Measurements from ENCODE around the gene FBXW5. TPM values are rescaled to one million over a fixed set of nuclear protein-coding genes. Genes with fewer than 3 reads are reported as not detected.

Gene FBXW5
- total RNA-seq, 2 donors from 2014 or later: 162 to 174 TPM

- peaks cover 4% of the 10 kb centered on the region for H3K4me1 ChIP-seq
- no peak overlapping the region for H3K27ac ChIP-seq
- H3K4me3 ChIP-seq: no peak overlapping the region
- no peak overlapping the region for H3K9ac ChIP-seq (ENCODE audit: low read depth in 2 of 2, low read length in 2 of 2)
- no peaks in the 10 kb centered on the region for H3K9me3 ChIP-seq
- no peaks in the 10 kb centered on the region for H3K36me3 ChIP-seq
- intact Hi-C loops (cut with DNase I): no loop called here
- TF ChIP-seq CTCF (IDR thresholded peaks at IDR 0.05): no peak
- DNase-seq: no peak
- H3K27me3 ChIP-seq: peaks cover 23% of the 10 kb centered on the region
These were observed 44.3 kb upstream of the FBXW5 start for GRCh38 chr9:136988872-136989271.

- Histone ChIP-seq H3K36me3 (no peaks in the 10 kb centered on the region), H3K4me1 (no peaks in the 10 kb centered on the region), H3K27ac (no peak overlapping the region), H3K4me3 (no peak overlapping the region), H3K9ac (ENCODE audit: low read depth in 2 of 2, low read length in 2 of 2) (no peak overlapping the region), H3K27me3 (peaks cover 25% of the 10 kb centered on the region), H3K9me3 (no peaks in the 10 kb centered on the region)
- DNase-seq: no peak
- intact Hi-C loops (cut with DNase I): no loop called here
- no peak for TF ChIP-seq CTCF (IDR thresholded peaks at IDR 0.05)
These were observed 41.3 kb upstream of the FBXW5 start for GRCh38 chr9:136985853-136986252.

GRCh38 chr9:136985027-136985602 lies 40.6 kb upstream of the FBXW5 start:
- Histone ChIP-seq H3K4me3 (no peak overlapping the region), H3K9ac (ENCODE audit: low read depth in 2 of 2, low read length in 2 of 2) (no peak overlapping the region), H3K9me3 (no peaks in the 10 kb centered on the region), H3K27me3 (peaks cover 25% of the 10 kb centered on the region), H3K36me3 (no peaks in the 10 kb centered on the region), H3K4me1 (no peaks in the 10 kb centered on the region), H3K27ac (no peak overlapping the region)
- TF ChIP-seq CTCF (IDR thresholded peaks at IDR 0.05): no peak
- intact Hi-C loops (cut with DNase I): no loop called here
- DNase-seq: no peak

GRCh38 chr9:136984464-136985026 lies 40.0 kb upstream of the FBXW5 start:
- no peaks in the 10 kb centered on the region for H3K9me3 ChIP-seq
- no peak for DNase-seq
- H3K9ac ChIP-seq (ENCODE audit: low read depth in 2 of 2, low read length in 2 of 2): no peak overlapping the region
- H3K4me3 ChIP-seq: no peak overlapping the region
- no peaks in the 10 kb centered on the region for H3K4me1 ChIP-seq
- intact Hi-C loops (cut with DNase I): no loop called here
- no peak overlapping the region for H3K27ac ChIP-seq
- H3K36me3 ChIP-seq: no peaks in the 10 kb centered on the region
- TF ChIP-seq CTCF (IDR thresholded peaks at IDR 0.05): no peak
- H3K27me3 ChIP-seq: peaks cover 25% of the 10 kb centered on the region

GRCh38 chr9:136983656-136984314 lies 39.2 kb upstream of the FBXW5 start:
- no peak for TF ChIP-seq CTCF (IDR thresholded peaks at IDR 0.05)
- Histone ChIP-seq H3K4me3 (no peak overlapping the region), H3K9ac (ENCODE audit: low read depth in 2 of 2, low read length in 2 of 2) (no peak overlapping the region), H3K4me1 (no peaks in the 10 kb centered on the region), H3K36me3 (no peaks in the 10 kb centered on the region), H3K9me3 (no peaks in the 10 kb centered on the region), H3K27me3 (peaks cover 25% of the 10 kb centered on the region), H3K27ac (no peak overlapping the region)
- intact Hi-C loops (cut with DNase I): no loop called here
- no peak for DNase-seq
